ELF-1 (cell line): ENCODE measurements around the gene SH3YL1.

ENCODE experiments used
- DNase-seq: peaks from one replicate; pipeline ENCODE4 v3.0.0-alpha.2; 2016; ENCODE audit warnings: low read depth, low spot score

SH3YL1 gene

GRCh38 chr2:282371-283263 is 18.8 kb upstream of the SH3YL1 start:
- no peak for DNase-seq

GRCh38 chr2:281381-281780 is 17.5 kb upstream of the SH3YL1 start:
- DNase-seq: no peak

- no peak for DNase-seq
Observed at GRCh38 chr2:280650-281110, 16.8 kb upstream of the SH3YL1 start.

GRCh38 chr2:279956-280649 is 16.3 kb upstream of the SH3YL1 start:
- no peak for DNase-seq

- no peak for DNase-seq
Observed at GRCh38 chr2:279366-279765, 15.5 kb upstream of the SH3YL1 start.

GRCh38 chr2:278927-279320 is 15.1 kb upstream of the SH3YL1 start:
- DNase-seq: no peak

- DNase-seq: no peak
Observed at GRCh38 chr2:278312-278926, 14.6 kb upstream of the SH3YL1 start.

- DNase-seq: no peak
Observed at GRCh38 chr2:275466-275865, 11.6 kb upstream of the SH3YL1 start.

- no peak for DNase-seq
Observed at GRCh38 chr2:274503-274902, 10.7 kb upstream of the SH3YL1 start.

GRCh38 chr2:273333-273732 is 9.5 kb upstream of the SH3YL1 start:
- no peak for DNase-seq

GRCh38 chr2:271917-272316 is 8.1 kb upstream of the SH3YL1 start:
- no peak for DNase-seq

GRCh38 chr2:270861-271260 is 7.0 kb upstream of the SH3YL1 start:
- no peak for DNase-seq

- no peak for DNase-seq
Observed at GRCh38 chr2:269356-270030, 5.7 kb upstream of the SH3YL1 start.

- DNase-seq: no peak
Observed at GRCh38 chr2:268323-268722, 4.5 kb upstream of the SH3YL1 start.

GRCh38 chr2:264493-265468 is 949 bp upstream of the SH3YL1 start, which contains the start of gene ACP1:
Gene ACP1 (plus strand): TSS chr2:264947. CDS start chr2:264965, 18 bp downstream.
- peak; percentile 97 for DNase-seq

GRCh38 chr2:263022-263738 is 652 bp downstream of the SH3YL1 start:
- DNase-seq: no peak

- no peak for DNase-seq
Observed at GRCh38 chr2:262117-262516, 1.7 kb downstream of the SH3YL1 start.

- no peak for DNase-seq
Observed at GRCh38 chr2:260507-261161, 3.2 kb downstream of the SH3YL1 start.

- no peak for DNase-seq
Observed at GRCh38 chr2:259789-260331, 4.0 kb downstream of the SH3YL1 start.
